GM19043 (cell line): ENCODE data around the gene RNASE12.
"Not testable (repeated sequence)": the region's sequence is repeated elsewhere in the genome, so short reads cannot be mapped to it uniquely, and the experiment has no call there.

Experiments used
- ATAC-seq: cut with Tn5 transposase; IDR thresholded peaks from one replicate; pipeline ENCODE4 v1.9.1; 2021; ENCODE audit warnings: low read depth; ENCODE audit not compliant: unreplicated experiment

RNASE12 gene

DNA sequence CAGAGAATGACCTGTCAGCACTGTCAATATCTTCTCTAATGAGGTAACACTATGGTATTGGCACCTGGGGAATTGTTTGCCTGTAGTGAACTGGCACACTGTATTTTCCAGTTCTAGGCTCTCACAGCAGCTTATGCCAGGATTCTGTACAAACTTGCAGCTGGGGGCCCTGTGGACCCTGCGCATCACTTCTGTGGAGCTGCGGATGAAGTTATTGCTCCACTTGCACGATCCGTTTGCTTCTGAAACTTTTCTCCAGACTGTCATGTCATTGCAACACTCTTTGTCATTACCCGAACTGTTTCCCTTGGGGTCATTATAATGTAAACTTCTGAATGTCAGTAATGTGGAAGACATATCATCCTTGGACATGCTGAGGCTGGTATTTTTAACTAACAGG lies 7.3 kb downstream of the RNASE12 start:
- no peak for ATAC-seq

DNA sequence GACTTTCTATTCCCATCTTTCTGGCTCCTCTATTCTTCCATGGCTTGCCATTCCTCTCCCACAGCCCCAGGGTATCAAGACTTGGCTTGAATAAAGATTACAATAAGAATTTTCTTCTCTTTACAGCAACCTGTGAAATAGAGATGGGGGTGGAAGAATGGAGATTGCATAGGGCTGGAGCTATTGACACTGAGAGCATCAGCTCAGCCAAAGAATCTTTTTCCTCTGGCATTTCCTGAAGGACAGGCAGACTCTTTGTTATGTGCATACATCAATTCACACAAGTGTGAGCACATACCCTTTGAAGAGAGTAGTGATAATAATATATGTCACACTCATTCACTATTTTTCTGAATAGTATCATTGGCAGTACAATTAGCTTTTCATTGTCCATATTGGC lies 8.0 kb downstream of the RNASE12 start:
- ATAC-seq: no peak

DNA sequence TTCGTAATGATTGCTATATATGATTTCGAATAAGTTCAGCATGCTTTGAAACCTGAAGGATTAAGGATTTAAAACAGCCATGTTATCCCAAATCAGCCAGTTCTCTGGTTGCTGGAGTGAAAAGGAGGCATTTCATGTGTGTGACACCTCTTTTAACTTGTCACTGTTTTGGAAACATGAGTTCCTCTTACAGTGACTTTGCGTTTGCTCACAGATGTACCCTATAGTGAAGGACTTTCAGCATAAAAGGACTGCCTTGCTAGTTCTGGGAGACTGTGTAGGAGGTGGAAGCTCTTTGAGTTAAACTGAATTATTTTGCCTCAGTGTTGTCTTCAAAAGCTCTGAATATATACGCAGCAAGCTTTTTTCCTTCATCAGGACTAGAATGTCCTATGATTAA lies 10.9 kb downstream of the RNASE12 start:
- no peak for ATAC-seq

DNA sequence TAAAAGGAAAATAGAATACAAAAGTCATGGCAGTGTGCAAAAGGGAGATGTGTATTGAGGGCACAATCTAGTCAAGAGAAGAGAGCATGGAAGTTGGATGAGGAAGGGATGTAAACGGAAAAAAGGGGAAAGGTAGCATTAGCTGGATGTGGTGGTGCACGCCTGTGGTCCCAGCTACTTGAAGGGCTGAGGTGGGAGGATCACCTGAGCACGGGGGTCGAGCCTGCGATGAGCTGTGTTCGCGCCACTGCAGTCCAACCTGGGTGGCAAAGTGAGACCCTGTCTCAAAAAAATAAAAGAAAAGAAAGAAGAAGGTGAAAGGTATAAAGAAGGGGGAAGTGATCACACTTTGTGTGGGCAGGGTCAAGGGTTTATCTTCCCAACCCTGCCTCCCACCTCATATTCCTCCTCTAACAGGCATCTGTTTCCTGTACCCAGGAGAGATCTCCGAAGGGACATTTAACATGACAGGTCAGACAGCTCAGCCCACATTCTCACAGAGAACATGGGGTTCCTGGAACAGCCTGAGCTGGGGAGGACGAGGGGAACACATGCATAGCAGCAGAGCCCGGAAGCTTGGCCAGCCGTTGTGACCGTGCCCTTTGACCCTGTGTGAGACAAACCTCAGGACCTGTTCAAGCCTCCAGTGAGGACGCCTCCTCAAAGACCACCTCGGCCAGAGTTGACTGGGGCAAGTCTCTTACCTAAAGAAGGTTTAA lies 12.2 kb downstream of the RNASE12 start:
- ATAC-seq: no peak

DNA sequence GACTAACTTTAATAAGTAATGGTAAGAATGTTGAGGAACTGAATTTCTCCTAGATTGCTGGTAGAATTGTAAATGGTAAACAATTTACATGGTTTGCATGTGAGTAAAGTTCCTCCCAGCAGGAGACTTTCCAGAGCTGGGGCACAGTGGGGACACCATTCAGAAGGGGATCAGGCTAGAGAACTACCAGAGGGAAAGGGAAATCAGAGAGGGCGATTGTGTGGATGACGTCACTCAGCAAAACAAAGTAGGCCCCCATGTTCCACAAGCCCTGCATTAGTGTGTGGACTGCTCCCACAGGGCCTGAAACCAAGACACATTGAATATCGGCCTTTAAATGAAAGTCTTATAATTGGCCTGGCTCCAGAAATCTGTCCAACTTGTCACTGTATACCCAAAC lies 12.9 kb downstream of the RNASE12 start:
- ATAC-seq: no peak

DNA sequence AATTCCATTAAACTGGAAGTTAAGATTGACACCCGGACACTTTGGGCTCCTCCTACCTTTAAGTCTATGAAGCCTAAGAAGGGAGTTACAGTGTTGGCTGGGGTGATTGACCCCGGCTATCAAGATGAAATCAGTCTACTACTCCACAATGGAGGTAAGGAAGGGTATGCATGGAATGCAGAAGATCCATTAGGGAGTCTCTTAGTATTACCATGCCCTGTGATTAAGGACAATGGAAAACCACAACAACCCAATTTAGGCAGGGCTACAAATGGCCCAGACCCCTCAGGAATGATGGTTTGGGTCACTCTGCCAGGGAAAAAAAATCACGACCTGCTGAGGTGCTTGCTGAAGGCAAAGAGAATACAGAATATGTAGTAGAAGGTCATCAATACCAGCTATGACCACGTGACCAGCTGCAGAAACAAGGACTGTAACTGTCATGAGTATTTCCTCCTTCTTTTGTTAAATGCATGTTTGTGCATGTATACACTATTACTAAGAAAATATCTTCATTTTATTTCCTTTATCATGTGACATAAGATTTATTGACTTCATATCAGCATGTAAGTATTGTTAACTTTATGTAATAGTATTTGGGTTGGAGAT lies 18.7 kb downstream of the RNASE12 start:
- not testable (repeated sequence) for ATAC-seq

DNA sequence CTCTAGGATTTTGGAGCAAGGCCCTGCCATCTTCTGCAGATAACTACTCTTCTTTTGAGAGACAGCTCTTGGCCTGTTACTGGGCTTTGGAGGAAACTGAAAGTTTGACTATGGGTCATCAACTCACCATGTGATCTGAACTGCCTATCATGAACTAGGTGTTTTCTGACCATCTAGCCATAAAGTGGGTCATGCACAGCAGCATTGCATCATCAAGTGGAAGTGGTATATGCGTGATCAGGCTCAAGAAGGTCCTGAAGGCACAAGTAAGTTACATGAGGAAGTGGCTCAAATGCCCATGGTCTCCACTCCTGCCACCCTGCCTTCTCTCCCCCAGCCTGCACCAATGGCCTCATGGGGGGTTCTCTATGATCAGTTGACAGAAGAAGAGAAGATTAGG lies 20.5 kb downstream of the RNASE12 start:
- ATAC-seq: not testable (repeated sequence)

DNA sequence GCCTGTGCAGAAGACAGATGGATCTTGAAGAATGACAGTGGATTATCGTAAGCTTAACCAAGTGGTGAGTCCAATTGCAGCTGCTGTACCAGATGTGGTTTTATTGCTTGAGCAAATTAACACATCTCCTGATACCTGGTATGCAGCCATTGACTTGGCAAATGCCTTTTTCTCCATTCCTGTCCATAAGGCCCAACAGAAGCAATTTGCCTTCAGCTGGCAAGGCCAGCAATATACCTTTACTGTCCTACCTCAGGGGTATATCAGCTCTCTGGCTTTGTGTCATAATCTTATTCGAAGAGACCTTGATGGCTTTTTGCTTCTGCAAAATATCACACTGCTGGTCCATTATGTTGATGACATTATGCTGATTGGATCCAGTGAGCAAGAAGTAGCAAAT lies 21.3 kb downstream of the RNASE12 start:
- not testable (repeated sequence) for ATAC-seq

DNA sequence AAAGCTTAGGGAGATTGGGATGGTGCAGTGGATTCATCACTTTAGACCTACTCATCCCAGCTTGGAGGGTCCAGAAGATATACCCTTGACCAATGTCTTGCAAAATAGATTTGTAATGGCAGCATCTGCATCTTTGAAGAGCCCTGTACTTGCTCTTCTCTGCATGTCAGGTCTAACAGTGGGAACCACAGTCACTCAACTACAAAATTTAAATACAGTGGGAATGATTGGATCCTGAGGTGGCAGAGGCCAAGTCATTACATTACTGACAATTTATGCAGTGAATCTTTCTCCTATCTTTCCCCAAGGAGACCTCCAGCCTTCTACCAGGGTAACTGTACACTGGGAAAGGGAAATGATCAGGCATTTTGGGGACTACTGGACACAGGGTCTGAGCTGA lies 22.1 kb downstream of the RNASE12 start:
- ATAC-seq: no peak

DNA sequence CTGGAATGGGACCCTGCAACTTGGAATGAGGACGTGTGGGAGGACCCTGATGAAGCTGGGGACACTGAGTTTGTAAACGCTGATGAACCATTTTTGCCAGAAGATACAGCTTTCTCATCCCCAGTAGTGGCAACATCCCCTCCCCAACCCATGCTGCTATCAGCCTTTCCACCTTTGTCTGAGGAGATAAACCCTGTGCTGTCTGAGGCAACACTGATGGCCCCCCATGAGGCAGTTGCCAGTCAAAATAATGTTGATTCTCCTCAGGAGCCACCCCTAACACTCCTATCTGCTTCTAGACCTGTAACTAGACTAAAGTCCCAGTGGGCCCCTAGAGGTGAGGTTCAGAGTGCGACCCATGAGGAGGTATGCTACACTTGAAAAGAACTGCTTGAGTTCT lies 22.8 kb downstream of the RNASE12 start:
- ATAC-seq: no peak

DNA sequence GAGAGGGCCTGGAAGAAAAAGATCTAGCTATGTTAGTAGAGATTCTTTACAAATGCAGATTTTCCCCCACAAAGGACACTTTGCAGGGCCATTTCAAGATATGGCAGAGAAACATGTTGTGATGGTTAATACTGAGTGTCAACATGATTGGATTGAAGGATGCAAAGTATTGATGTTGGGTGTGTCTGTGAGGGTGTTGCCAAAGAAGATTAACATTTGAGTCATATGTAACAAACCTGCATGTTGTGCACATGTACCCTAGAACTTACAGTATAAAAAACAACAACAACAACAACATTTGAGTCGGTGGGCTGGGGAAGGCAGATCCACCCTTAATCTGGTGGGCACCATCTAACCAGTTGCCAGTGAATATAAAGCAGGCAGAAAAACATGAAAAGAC lies 24.0 kb downstream of the RNASE12 start:
- not testable (repeated sequence) for ATAC-seq

DNA sequence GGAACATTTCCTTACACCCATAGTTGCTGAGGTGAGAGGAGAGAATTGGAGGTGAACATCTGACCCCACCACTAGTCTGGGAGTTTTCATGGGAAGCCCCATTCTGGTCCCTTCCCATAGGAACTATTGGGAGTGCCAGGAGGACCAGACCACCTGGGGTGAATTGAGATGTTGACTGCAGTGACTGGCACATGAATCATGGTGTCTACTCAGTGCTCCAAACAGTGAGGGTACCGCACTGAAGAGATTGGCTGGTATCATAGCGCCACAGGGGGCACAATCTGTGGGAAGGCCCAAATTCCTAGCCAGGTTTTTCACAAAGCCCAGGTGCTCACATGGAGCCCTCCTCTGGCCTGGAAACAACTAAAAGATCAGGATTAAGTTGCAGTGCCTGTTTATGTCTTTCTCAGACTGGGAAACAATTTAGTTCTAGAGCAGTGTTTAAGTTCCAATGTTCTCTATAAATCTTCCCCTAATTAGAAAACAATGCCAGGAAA lies 26.6 kb downstream of the RNASE12 start:
- ATAC-seq: no peak

DNA sequence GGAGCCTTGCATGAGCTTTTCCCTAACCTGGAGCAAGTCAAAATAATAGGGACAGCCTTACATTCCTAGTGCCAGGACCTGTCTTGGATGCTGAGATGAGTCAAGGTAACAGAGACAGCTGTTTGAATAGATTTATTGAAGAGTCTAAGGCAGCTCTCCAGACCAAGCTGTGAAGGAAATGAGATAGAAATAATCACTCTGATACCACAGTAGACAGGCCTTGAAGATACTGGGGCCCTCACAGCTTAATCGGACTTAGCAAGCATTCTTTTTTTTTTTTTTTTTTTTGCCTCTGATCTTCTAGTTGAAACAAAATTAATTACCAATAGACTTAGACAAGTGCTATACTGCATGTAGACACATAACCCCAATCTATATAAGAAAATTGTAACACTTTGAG lies 27.2 kb downstream of the RNASE12 start:
- no peak for ATAC-seq

DNA sequence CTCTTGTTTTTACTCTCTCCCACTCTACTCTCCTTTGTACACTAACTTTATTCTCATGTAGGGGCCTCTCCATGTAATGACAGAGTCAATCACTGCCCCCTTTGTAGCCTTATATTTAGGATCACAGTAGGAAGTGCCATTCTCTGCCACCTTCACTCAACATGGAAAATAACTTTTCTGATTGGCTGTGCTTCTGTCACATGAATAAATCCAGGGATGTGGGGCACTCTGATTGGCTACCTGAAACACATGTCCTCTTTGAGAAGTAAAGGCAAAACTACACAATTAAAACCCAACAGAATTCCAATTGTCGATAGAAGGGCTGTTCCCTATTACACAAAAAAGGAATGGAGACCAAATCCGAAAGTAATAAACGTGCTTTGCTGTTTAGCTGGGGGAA lies 30.2 kb downstream of the RNASE12 start, which contains the start of gene RNASE9:
Gene RNASE9 (minus strand): TSS at position 87 of the 400 bp plus-strand sequence.
- ATAC-seq: no peak

DNA sequence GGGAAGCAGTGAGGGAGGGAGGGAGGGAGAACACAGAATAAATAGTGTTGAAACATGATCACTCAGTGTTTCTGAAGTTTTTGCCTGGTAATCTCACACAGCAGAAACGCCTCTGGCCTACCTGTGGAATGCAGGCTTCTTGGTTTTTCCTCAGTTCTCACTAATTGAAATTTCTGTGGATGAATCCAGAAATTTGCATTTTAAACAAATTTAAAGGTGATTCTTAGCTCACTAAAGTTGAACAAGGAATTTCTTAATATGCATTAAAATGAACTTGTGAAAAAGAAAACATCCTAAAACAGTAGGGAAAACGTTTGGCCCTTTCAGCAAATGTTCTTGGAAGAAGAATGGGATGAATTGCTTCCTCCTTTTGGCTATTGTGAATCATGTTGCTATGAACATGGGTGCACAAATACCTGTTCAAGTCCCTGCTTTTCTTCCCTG lies 31.7 kb downstream of the RNASE12 start:
- ATAC-seq: no peak

DNA sequence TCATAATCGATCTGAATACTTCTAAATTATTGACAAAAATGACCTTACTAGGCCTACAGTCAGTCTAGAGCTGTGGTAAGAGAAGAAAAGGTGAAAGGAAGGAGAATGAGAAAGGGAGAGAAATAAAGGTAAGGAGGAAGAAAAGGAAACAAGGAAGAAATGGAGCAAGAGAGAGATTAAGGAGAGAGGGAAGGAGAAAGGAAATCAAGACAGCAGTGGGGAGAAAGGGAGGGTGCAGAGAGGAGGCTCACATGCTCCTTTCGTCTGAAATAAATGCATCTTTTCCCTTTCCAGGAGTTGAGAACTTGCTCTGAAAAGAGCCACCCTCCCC lies 34.0 kb downstream of the RNASE12 start:
- no peak for ATAC-seq

DNA sequence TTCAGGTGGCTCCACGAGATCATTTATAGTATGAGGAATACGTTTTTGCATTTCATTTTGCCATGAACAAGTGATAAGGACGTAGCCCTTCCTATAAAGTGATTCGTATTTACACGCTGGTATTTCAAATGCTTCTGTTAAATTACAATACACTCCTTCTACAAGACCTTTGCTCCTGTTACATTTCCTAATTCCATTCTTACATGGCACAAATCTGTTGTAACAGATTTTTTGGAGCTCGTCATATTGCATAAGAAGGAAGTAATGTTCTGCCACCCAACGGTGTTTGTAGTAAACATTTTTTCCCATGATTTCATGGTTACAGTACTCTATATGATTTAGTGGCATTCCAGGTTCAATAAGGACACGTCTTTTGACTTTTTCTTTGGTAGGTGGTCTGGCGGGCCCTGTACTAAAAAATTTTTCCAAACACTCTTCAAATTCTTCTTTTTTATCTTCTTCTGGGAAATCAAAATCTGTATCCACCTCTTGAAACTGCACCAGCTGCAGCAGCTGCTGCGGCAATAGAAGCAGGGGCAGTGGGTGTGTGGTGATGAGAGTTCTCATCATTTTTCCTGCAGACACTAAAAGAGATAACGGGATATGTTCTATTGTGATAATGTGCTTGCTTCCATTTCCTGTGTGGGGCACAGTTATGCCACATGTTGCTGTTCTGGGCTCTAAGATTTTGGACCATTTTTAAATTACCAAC lies 34.5 kb downstream of the RNASE12 start:
- no peak for ATAC-seq

DNA sequence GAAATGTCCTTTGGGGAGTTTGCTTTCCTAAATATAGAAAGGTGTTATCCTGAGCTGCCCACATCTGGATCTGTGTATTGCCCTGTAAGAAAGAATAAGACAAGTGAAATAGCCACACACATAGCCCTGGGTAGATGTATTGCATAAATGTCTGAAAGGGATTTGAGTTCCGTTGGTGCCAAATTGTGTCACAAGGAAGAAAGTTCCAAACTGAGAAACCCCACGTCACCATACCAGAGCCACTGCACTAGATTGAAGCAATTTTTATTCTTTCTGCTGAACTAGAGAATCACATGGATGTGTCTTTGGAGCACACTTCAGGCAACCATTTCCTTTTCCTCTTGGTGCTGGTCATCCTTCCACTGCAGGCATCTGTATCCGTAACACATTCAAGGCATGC lies 35.3 kb downstream of the RNASE12 start:
- no peak for ATAC-seq

DNA sequence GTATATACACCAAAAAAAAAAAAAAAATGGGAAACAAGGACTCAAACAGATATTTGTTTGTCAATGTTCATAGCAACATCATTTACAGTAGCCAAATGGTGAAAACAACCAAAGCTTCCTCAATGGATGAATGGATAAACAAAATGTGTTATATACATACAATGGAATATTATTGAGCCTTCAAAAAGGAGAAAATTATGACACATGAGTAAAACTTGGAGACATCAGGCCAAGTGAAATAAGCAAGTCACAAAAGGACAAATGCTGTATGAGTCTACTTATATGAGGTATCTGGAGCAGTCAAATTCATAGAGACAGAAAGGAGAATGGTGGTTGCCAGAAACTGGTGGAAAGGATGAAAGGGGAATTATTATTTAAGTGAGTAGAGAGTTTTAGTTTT lies 38.2 kb downstream of the RNASE12 start:
- no peak for ATAC-seq

DNA sequence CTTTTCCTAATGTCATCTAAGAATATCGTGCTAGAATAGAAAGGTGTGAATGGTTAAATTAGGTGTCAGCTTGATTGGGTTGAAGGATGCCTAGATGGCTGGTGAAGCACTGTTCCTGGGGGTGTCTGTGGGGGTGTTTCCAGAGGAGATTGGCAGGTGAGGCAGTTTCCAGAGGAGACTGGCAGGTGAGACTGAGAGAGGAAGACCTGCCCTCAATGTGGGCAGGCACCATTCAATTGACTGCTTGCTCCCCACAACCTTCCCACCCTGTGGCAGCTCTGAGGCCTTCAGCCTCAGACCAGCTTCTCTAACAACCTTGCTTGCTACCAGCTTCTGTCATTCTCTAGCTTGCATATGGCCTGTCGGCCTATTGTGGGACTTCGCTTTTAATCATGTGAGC lies 39.6 kb downstream of the RNASE12 start:
- no peak for ATAC-seq

DNA sequence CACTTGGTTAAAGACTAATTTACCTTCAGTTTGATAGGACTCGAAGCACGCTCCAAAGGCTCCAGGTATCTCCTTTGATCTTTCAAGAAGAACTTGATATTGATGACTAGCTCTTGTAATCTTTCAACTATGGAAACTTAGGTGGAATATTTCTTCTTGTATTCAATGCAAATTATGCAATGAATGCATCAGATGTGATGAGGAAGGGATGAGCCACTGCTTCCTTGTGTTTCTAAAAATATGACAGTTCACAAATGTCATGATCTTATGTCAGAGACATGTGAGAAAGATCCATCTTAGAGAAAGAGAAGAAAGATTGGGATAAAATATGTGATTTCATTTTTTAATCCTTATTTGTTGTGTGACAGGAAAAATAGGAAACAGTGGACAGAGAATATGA lies 40.2 kb downstream of the RNASE12 start:
- ATAC-seq: no peak
